Thoracic aorta (tissue), 2 donors: ENCODE data around the gene NDNF. TPM values are rescaled to one million over a fixed set of nuclear protein-coding genes. Genes with fewer than 3 reads are reported as not detected.

Experiments used
- ATAC-seq: fragments of 150-250 bp; one replicate; pipeline ENCODE4 v1.8.0; 2017; ENCODE audit warnings: low read depth; ENCODE audit not compliant: insufficient number of reproducible peaks, low FRiP score
- DNase-seq: peaks from one replicate; pipeline ENCODE4 v3.0.0-alpha.2; 2020; ENCODE audit warnings: low spot score
- H3K27ac ChIP-seq, 2 donors: fragments of 200-600 bp; sonication (generic); 1 replicate in 1 of 2; 2 replicates in 1 of 2; pipeline ENCODE4 v1.5.1; 2016; ENCODE audit warnings: mild to moderate bottlenecking in 2 of 2, moderate library complexity in 2 of 2
- H3K27me3 ChIP-seq: fragments of 200-600 bp; sonication (generic); replicated peaks from 2 replicates; pipeline ENCODE4 v1.6.0; 2016; ENCODE audit warnings: mild to moderate bottlenecking; ENCODE audit not compliant: insufficient read depth
- H3K36me3 ChIP-seq: fragments of 200-600 bp; sonication (generic); one replicate; pipeline ENCODE4 v1.5.1; 2016
- H3K4me1 ChIP-seq, 2 donors: fragments of 200-600 bp; sonication (generic); 1 replicate in 1 of 2; 2 replicates in 1 of 2; pipeline versions ENCODE4 v1.5.1 to v1.6.0; 2016; ENCODE audit warnings: low read depth in 2 of 2, mild to moderate bottlenecking in 1 of 2; ENCODE audit not compliant: control insufficient read depth in 1 of 2
- H3K4me3 ChIP-seq: fragments of 200-600 bp; sonication (generic); 2 replicates; pipeline ENCODE4 v1.5.1; 2016; ENCODE audit warnings: mild to moderate bottlenecking
- H3K9me3 ChIP-seq: fragments of 200-600 bp; sonication (generic); 2 replicates; pipeline ENCODE4 v1.5.1; 2016
- total RNA-seq, 2 donors: library from RNA; depleted of rRNA; stranded (reverse); fragments of >200 nt; gene quantifications; one replicate each; pipeline versions ENCODE4 v1.1.0 to v1.2.3, GENCODE V29; 2016
- TF ChIP-seq, protein P1 (sequence below): fragments of 200-600 bp; sonication (generic); IDR thresholded peaks from one replicate; pipeline ENCODE4 v1.5.1; 2019; ENCODE audit warnings: antibody characterized with exemption

NDNF gene
- total RNA-seq, 2 donors from 2014 or later = 1.5 to 16.0 TPM

DNA sequence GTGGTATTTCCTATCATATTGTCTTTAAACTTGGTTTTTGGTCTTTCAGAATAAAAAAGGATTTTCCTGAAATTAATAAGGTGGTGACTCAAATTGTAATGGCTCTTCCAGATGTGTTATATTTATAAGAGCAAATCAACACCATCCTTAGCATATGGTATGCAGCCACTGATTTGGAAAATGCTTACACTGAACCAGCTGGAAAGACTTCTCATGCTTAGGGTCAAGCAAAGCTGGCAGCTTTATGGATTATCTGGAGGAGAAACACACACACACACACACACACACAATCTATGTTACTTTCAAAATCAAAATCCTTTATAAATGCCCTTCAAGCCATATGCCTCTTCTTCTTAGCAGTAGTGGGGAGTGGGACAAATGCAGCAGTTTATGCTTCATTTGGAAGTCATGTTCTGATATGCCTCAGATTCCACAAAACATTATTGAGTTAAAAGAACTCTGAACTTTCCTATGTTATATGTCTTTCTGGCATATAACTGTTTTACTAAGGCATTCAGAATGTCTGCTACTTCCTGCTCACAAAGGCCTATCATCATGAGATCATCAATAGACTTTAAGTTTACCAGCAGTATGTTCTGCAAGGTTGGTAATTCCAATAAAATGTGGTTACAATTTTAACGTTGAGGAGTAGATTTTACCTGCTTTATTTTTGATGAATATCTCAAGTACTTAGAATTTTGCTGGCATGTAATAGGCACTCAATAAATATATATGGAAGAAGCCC, 76.9 kb downstream of the NDNF start:
- ATAC-seq (no peak), DNase-seq (no peak)
- TF ChIP-seq, protein P1, sequence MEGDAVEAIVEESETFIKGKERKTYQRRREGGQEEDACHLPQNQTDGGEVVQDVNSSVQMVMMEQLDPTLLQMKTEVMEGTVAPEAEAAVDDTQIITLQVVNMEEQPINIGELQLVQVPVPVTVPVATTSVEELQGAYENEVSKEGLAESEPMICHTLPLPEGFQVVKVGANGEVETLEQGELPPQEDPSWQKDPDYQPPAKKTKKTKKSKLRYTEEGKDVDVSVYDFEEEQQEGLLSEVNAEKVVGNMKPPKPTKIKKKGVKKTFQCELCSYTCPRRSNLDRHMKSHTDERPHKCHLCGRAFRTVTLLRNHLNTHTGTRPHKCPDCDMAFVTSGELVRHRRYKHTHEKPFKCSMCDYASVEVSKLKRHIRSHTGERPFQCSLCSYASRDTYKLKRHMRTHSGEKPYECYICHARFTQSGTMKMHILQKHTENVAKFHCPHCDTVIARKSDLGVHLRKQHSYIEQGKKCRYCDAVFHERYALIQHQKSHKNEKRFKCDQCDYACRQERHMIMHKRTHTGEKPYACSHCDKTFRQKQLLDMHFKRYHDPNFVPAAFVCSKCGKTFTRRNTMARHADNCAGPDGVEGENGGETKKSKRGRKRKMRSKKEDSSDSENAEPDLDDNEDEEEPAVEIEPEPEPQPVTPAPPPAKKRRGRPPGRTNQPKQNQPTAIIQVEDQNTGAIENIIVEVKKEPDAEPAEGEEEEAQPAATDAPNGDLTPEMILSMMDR = no peak
- H3K9me3 ChIP-seq = no peaks in the 10 kb centered on the region
- no peaks in the 10 kb centered on the region for H3K27me3 ChIP-seq
- H3K27ac ChIP-seq = no peak overlapping the region
- no peaks in the 10 kb centered on the region for H3K36me3 ChIP-seq
- H3K4me3 ChIP-seq = no peak overlapping the region
- H3K4me1 ChIP-seq = no peaks in the 10 kb centered on the region

DNA sequence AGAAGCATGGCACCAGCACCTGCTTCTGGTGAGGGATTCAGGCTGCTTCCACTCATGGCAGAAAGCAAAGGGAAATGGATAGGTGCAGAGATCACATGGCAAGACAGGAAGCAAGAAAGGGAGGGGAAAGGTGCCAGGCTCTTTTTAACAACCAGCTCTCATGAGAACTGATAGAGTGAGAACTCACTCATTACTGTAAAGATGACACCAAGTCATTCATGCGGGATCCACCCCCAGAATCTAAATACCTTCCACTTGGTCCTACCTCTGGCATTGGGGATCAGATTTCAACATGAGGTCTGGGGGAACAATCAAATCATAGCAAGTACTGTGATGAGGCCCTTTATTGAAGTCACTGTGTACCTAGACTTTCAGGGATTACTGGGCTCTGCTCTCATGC, 77.8 kb downstream of the NDNF start:
- no peak for DNase-seq
- Histone ChIP-seq H3K9me3 (no peaks in the 10 kb centered on the region), H3K4me1 (no peaks in the 10 kb centered on the region), H3K27ac (no peak overlapping the region), H3K36me3 (no peaks in the 10 kb centered on the region), H3K4me3 (no peak overlapping the region), H3K27me3 (no peaks in the 10 kb centered on the region)
- TF ChIP-seq, protein P1 = no peak
- ATAC-seq = no peak

DNA sequence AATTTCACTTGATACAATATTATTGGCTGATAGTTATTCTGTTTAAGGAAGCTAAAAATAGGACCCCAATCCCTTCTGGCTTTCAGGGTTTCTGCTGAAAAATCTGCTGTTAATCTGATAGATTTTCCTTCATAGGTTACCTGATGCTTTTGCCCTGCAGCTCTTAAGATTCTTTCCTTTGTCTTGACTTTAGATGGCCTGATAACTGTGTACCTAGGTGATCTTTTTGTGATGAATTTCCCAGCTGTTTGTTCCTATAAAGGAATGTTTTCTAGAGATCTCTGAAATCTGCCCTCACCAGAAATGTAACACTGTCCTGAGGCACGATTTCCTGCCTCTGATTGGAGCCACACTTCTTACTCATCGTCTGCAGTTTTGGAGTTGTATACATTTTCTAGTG, 80.5 kb downstream of the NDNF start:
- Histone ChIP-seq H3K27me3 (no peaks in the 10 kb centered on the region), H3K36me3 (no peaks in the 10 kb centered on the region), H3K9me3 (no peaks in the 10 kb centered on the region), H3K27ac (no peak overlapping the region), H3K4me3 (no peak overlapping the region), H3K4me1 (no peaks in the 10 kb centered on the region)
- DNase-seq (no peak), ATAC-seq (no peak)
- TF ChIP-seq, protein P1 = no peak

DNA sequence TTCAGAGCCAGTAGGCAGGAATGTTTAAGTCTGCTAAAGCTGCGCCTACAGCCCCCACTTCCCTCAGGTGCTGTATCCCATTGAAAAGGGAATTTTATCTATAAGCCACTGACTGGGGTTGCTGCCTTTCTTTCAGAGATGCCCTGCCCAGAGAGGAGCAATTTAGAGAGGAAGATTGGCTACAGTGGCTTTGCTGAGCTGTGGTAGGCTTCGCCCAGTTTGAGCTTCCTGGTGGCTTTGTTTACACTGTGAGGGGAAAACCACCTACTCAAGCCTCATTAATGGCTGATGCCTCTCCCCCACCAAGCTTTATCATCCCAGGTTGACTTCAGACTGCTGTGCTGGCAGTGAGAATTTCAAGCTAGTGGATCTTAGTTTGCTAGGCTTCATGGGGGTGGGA, 82.1 kb downstream of the NDNF start:
- Histone ChIP-seq H3K9me3 (no peaks in the 10 kb centered on the region), H3K4me1 (no peaks in the 10 kb centered on the region), H3K27ac (no peak overlapping the region), H3K4me3 (no peak overlapping the region), H3K36me3 (no peaks in the 10 kb centered on the region), H3K27me3 (no peaks in the 10 kb centered on the region)
- TF ChIP-seq, protein P1 = no peak
- DNase-seq = no peak
- no peak for ATAC-seq

Other genes starting within 250 kb of the NDNF start
- 10 to 100 TPM; 16.6 to 19.9 TPM for gene PRDM5, start 149.8 kb downstream of the NDNF start, total RNA-seq
- 1 to 10 TPM in 1 of 2 donors, not detected in 1; 1.1 TPM for gene TNIP3, start 91.8 kb upstream of the NDNF start, total RNA-seq